Ascending aorta (tissue), 2 donors: Measurements from ENCODE around the gene ACMSD. TPM values are rescaled to one million over a fixed set of nuclear protein-coding genes. Genes with fewer than 3 reads are reported as not detected.
A peak's percentile ranks its signal among the peaks of the same experiment; 100 is the strongest.

ENCODE experiments used
- DNase-seq, 2 donors: peaks; one replicate each; pipeline ENCODE4 v3.0.0-alpha.2; 2019; ENCODE audit warnings: low spot score in 2 of 2
- H3K27ac ChIP-seq, 2 donors: fragments of 200-600 bp; sonication (generic); one replicate each; pipeline ENCODE4 v1.5.1; 2016 to 2017; ENCODE audit warnings: mild to moderate bottlenecking in 1 of 2
- H3K27me3 ChIP-seq: fragments of 200-600 bp; sonication (generic); one replicate; pipeline ENCODE4 v1.5.1; 2017
- H3K36me3 ChIP-seq, 2 donors: fragments of 200-600 bp; sonication (generic); one replicate each; pipeline ENCODE4 v1.5.1; 2016
- H3K4me1 ChIP-seq, 2 donors: fragments of 200-600 bp; sonication (generic); one replicate each; pipeline ENCODE4 v1.5.1; 2016 to 2017; ENCODE audit warnings: mild to moderate bottlenecking in 1 of 2
- H3K4me3 ChIP-seq, 2 donors: fragments of 200-600 bp; sonication (generic); one replicate each; pipeline ENCODE4 v1.5.1; 2016 to 2017; ENCODE audit warnings: mild to moderate bottlenecking in 1 of 2
- H3K9me3 ChIP-seq, 2 donors: fragments of 200-600 bp; sonication (generic); one replicate each; pipeline ENCODE4 v1.5.1; 2016
- CTCF ChIP-seq, 3 experiments: fragments of 200-600 bp in 2 of 3; fragments of 450-650 bp in 1 of 3; sonication (generic) in 2 of 3; IDR thresholded peaks; one replicate each; pipeline ENCODE4 v1.5.1; 2016 to 2019; ENCODE audit warnings: antibody characterized with exemption in 3 of 3, mild to moderate bottlenecking in 1 of 3, moderate library complexity in 1 of 3
- intact Hi-C: fragments of 100-400 bp; cut with DNase I; formaldehyde crosslinking; loops from one replicate; pipeline ENCODE4 v1.15.1; 2023
- total RNA-seq: library from RNA; depleted of rRNA; stranded (reverse); fragments of >200 nt; gene quantifications from one replicate; pipeline ENCODE4 v1.1.0, GENCODE V29; 2016

ACMSD gene
- total RNA-seq, 1 donor from 2014 or later, result not detected

- H3K4me1 ChIP-seq, result no peaks in the 10 kb centered on the region
- DNase-seq, result no peak
- intact Hi-C loops, result no loop called here
- H3K9me3 ChIP-seq, result no peaks in the 10 kb centered on the region
- H3K36me3 ChIP-seq, result no peaks in the 10 kb centered on the region
- no peak overlapping the region for H3K4me3 ChIP-seq
- no peaks in the 10 kb centered on the region for H3K27me3 ChIP-seq
- no peak for TF ChIP-seq CTCF (IDR thresholded peaks at IDR 0.05)
- H3K27ac ChIP-seq, result no peak overlapping the region
Observed at GRCh38 chr2:134910763-134911399, 72.5 kb downstream of the ACMSD start.

GRCh38 chr2:134911400-134911785 lies 73.0 kb downstream of the ACMSD start:
- Histone ChIP-seq H3K27me3 (no peaks in the 10 kb centered on the region), H3K9me3 (no peaks in the 10 kb centered on the region), H3K36me3 (no peaks in the 10 kb centered on the region), H3K4me3 (no peak overlapping the region), H3K27ac (no peak overlapping the region), H3K4me1 (no peaks in the 10 kb centered on the region)
- intact Hi-C loops, result no loop called here
- TF ChIP-seq CTCF (IDR thresholded peaks at IDR 0.05), result no peak
- DNase-seq, result no peak

- Histone ChIP-seq H3K27ac (no peak overlapping the region), H3K36me3 (no peaks in the 10 kb centered on the region), H3K4me1 (peaks cover 0 to 5% of the 10 kb centered on the region in 2 donors), H3K4me3 (no peak overlapping the region), H3K27me3 (no peaks in the 10 kb centered on the region), H3K9me3 (no peaks in the 10 kb centered on the region)
- no peak for DNase-seq
- no peak for TF ChIP-seq CTCF (IDR thresholded peaks at IDR 0.05)
- intact Hi-C loops, result no loop called here
Observed at GRCh38 chr2:134912361-134912760, 73.9 kb downstream of the ACMSD start.

- DNase-seq, result peak in 1 of 2 donors; percentile 61
- peak overlapping the region; percentile 96 to 98 for H3K27ac ChIP-seq
- intact Hi-C loops, result loop anchor here (5.0 kb wide), 1 partner anchor 135 kb away; the partner anchor contains the start of gene RAB3GAP1
Observed at GRCh38 chr2:134917360-134917865, 79.0 kb downstream of the ACMSD start.

GRCh38 chr2:134917888-134918525 lies 79.6 kb downstream of the ACMSD start:
- TF ChIP-seq CTCF (IDR thresholded peaks at IDR 0.05), result peak; percentile 26 to 42 (median 37)
- intact Hi-C loops, result loop anchor here (1.0 to 5.0 kb wide), 4 partner anchors 134 to 1067 kb away; partner anchors contain the start of genes DARS1, R3HDM1, RAB3GAP1 and ZRANB3
- H3K27ac ChIP-seq, result peak overlapping the region; percentile 96 to 98
- H3K36me3 ChIP-seq, result no peaks in the 10 kb centered on the region
- H3K9me3 ChIP-seq, result no peaks in the 10 kb centered on the region
- DNase-seq, result peak in 1 of 2 donors; percentile 52
- no peaks in the 10 kb centered on the region for H3K27me3 ChIP-seq
- peaks cover 5 to 22% of the 10 kb centered on the region in 2 donors for H3K4me1 ChIP-seq
- peak overlapping the region; percentile 83 to 88 for H3K4me3 ChIP-seq

More at GRCh38 chr2:134917360-134917865, 79.0 kb downstream of the ACMSD start:
- TF ChIP-seq CTCF (IDR thresholded peaks at IDR 0.05), result no peak
- Histone ChIP-seq H3K36me3 (no peaks in the 10 kb centered on the region), H3K4me3 (peak overlapping the region; percentile 83 to 88), H3K27me3 (no peaks in the 10 kb centered on the region), H3K4me1 (peaks cover 5 to 22% of the 10 kb centered on the region in 2 donors), H3K9me3 (no peaks in the 10 kb centered on the region)
